ENCODE results near the gene MIEF1.

Gene MIEF1

GRCh38 chr22:39528080-39528661 lies 26.1 kb downstream of the MIEF1 start:
- no peak for DNase-seq (ENCODE audit: low read depth in 2 of 2, low spot score in 1 of 2)

GRCh38 chr22:39528681-39529486 lies 26.8 kb downstream of the MIEF1 start:
- DNase-seq (ENCODE audit: low read depth in 2 of 2, low spot score in 1 of 2), result peak; percentile 71 to 74

- DNase-seq (ENCODE audit: low read depth in 2 of 2, low spot score in 1 of 2), result no peak
Measured at GRCh38 chr22:39529487-39529851, 27.4 kb downstream of the MIEF1 start.

- DNase-seq (ENCODE audit: low read depth in 2 of 2, low spot score in 1 of 2), result no peak
Measured at GRCh38 chr22:39530116-39530515, 28.0 kb downstream of the MIEF1 start.

- no peak for DNase-seq (ENCODE audit: low read depth in 2 of 2, low spot score in 1 of 2)
Measured at GRCh38 chr22:39530692-39531331, 28.7 kb downstream of the MIEF1 start.

GRCh38 chr22:39532215-39533073 lies 30.4 kb downstream of the MIEF1 start, which contains the start of gene RPS19BP1:
Gene RPS19BP1 (minus strand): TSS chr22:39532748. CDS start chr22:39532738, 10 bp downstream.
- DNase-seq (ENCODE audit: low read depth in 2 of 2, low spot score in 1 of 2), result peak; percentile 97 to 99

GRCh38 chr22:39534092-39534506 lies 32.0 kb downstream of the MIEF1 start:
- no peak for DNase-seq (ENCODE audit: low read depth in 2 of 2, low spot score in 1 of 2)

GRCh38 chr22:39534591-39535356 lies 32.7 kb downstream of the MIEF1 start:
- DNase-seq (ENCODE audit: low read depth in 2 of 2, low spot score in 1 of 2), result peak; percentile 35 to 70

- no peak for DNase-seq (ENCODE audit: low read depth in 2 of 2, low spot score in 1 of 2)
Measured at GRCh38 chr22:39535357-39535725, 33.3 kb downstream of the MIEF1 start.

GRCh38 chr22:39535831-39536449 lies 33.9 kb downstream of the MIEF1 start:
- no peak for DNase-seq (ENCODE audit: low read depth in 2 of 2, low spot score in 1 of 2)

GRCh38 chr22:39536711-39537110 lies 34.6 kb downstream of the MIEF1 start:
- DNase-seq (ENCODE audit: low read depth in 2 of 2, low spot score in 1 of 2), result no peak

GRCh38 chr22:39537975-39538374 lies 35.9 kb downstream of the MIEF1 start:
- no peak for DNase-seq (ENCODE audit: low read depth in 2 of 2, low spot score in 1 of 2)

- no peak for DNase-seq (ENCODE audit: low read depth in 2 of 2, low spot score in 1 of 2)
Measured at GRCh38 chr22:39543095-39543494, 41.0 kb downstream of the MIEF1 start.

GRCh38 chr22:39545386-39546365 lies 43.6 kb downstream of the MIEF1 start:
- DNase-seq (ENCODE audit: low read depth in 2 of 2, low spot score in 1 of 2), result peak; percentile 45 to 54

GRCh38 chr22:39546889-39547586 lies 44.9 kb downstream of the MIEF1 start:
- DNase-seq (ENCODE audit: low read depth in 2 of 2, low spot score in 1 of 2), result no peak

GRCh38 chr22:39547587-39547947 lies 45.5 kb downstream of the MIEF1 start:
- no peak for DNase-seq (ENCODE audit: low read depth in 2 of 2, low spot score in 1 of 2)

- DNase-seq (ENCODE audit: low read depth in 2 of 2, low spot score in 1 of 2), result no peak
Measured at GRCh38 chr22:39553429-39553828, 51.3 kb downstream of the MIEF1 start.

GRCh38 chr22:39554151-39554550 lies 52.1 kb downstream of the MIEF1 start:
- DNase-seq (ENCODE audit: low read depth in 2 of 2, low spot score in 1 of 2), result no peak
